Measurements from ENCODE around the gene NDFIP2.

DNA sequence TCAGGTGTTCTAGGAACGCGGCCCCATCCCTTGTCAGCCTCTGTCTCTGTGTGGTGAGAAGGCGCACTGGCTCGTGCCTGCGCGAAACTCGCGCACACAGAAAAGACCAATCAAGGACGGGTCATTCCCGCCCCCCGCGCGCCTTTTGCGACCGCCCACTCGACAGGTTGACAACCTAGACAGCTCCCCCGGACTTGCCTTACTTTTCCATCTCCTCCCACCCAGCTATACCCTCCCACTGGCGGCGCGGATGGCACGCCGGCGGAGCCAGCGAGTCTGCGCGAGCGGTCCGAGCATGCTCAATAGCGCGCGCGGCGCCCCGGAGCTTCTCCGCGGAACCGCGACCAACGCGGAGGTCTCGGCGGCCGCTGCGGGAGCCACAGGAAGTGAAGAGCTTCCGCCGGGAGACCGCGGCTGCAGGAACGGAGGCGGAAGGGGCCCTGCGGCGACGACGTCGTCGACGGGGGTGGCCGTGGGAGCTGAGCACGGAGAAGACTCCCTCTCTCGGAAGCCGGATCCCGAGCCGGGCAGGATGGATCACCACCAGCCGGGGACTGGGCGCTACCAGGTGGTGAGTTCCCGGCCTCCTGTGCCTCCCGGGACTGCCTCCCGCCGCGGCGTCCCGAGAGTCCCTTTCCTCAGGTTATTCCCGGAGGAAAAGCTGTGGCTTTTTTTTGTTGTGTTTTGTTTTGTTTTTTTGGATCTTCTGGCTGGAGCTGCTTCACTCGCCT is at the start of gene NDFIP2:
- peak; percentile 91 for TF ChIP-seq POLR2A (IDR thresholded peaks at IDR 0.05)
- TF ChIP-seq, protein P1, sequence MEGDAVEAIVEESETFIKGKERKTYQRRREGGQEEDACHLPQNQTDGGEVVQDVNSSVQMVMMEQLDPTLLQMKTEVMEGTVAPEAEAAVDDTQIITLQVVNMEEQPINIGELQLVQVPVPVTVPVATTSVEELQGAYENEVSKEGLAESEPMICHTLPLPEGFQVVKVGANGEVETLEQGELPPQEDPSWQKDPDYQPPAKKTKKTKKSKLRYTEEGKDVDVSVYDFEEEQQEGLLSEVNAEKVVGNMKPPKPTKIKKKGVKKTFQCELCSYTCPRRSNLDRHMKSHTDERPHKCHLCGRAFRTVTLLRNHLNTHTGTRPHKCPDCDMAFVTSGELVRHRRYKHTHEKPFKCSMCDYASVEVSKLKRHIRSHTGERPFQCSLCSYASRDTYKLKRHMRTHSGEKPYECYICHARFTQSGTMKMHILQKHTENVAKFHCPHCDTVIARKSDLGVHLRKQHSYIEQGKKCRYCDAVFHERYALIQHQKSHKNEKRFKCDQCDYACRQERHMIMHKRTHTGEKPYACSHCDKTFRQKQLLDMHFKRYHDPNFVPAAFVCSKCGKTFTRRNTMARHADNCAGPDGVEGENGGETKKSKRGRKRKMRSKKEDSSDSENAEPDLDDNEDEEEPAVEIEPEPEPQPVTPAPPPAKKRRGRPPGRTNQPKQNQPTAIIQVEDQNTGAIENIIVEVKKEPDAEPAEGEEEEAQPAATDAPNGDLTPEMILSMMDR (IDR thresholded peaks at IDR 0.05), result no peak
- no peak for TF ChIP-seq EP300 (IDR thresholded peaks at IDR 0.05; ENCODE audit: low read depth)

Data from transverse colon (tissue), 3 donors.